ENCODE results near the gene PSMD4.
"Not testable (repeated sequence)": the region's sequence is repeated elsewhere in the genome, so short reads cannot be mapped to it uniquely, and the experiment has no call there.

The PSMD4 gene

GRCh38 chr1:151254217-151255213 is at the start of gene PSMD4:
PSMD4 (plus strand) TSS chr1:151254734; CDS start chr1:151254783, 49 bp downstream.
- H3K27me3 Mint-ChIP-seq: peaks cover 2% of the 10 kb centered on the region

GRCh38 chr1:151205381-151205965 is 49.1 kb upstream of the PSMD4 start:
- not testable (repeated sequence) for ATAC-seq, DNase-seq, H3K27ac Mint-ChIP-seq, H3K4me3 Mint-ChIP-seq, H3K27me3 Mint-ChIP-seq, H3K9me3 Mint-ChIP-seq
- peaks cover 32% of the 10 kb centered on the region for H3K36me3 Mint-ChIP-seq (ENCODE audit: low read depth)
- H3K4me1 Mint-ChIP-seq: peaks cover 24% of the 10 kb centered on the region

More at GRCh38 chr1:151254217-151255213, at the start of gene PSMD4:
- Mint-ChIP-seq H3K4me3 (peak within 1 kb of the TSS; percentile 91), H3K4me1 (peaks cover 29% of the 10 kb centered on the region), H3K9me3 (no peaks in the 10 kb centered on the region), H3K27ac (peak within 1 kb of the TSS; percentile 99), H3K36me3 (ENCODE audit: low read depth) (peaks cover 28% of the 10 kb centered on the region)
- peak; percentile 98 for ATAC-seq
- peak; percentile 91 for DNase-seq

- no peak overlapping the region for H3K27ac Mint-ChIP-seq
- no peaks in the 10 kb centered on the region for H3K9me3 Mint-ChIP-seq
- peaks cover 21% of the 10 kb centered on the region for H3K4me1 Mint-ChIP-seq
- no peak overlapping the region for H3K4me3 Mint-ChIP-seq
- DNase-seq: no peak
- no peak for ATAC-seq
- peaks cover 31% of the 10 kb centered on the region for H3K36me3 Mint-ChIP-seq (ENCODE audit: low read depth)
- H3K27me3 Mint-ChIP-seq: no peaks in the 10 kb centered on the region
These were observed 43.7 kb upstream of the PSMD4 start for GRCh38 chr1:151210830-151211229.

- Mint-ChIP-seq H3K36me3 (ENCODE audit: low read depth) (peaks cover 26% of the 10 kb centered on the region), H3K4me3 (no peak overlapping the region)
These were observed 42.4 kb upstream of the PSMD4 start for GRCh38 chr1:151211972-151212705.

GRCh38 chr1:151213560-151213959 is 41.0 kb upstream of the PSMD4 start:
- H3K27me3 Mint-ChIP-seq: no peaks in the 10 kb centered on the region
- peaks cover 27% of the 10 kb centered on the region for H3K4me1 Mint-ChIP-seq
- no peak overlapping the region for H3K4me3 Mint-ChIP-seq
- H3K9me3 Mint-ChIP-seq: no peaks in the 10 kb centered on the region
- no peak overlapping the region for H3K27ac Mint-ChIP-seq
- ATAC-seq: no peak
- peaks cover 24% of the 10 kb centered on the region for H3K36me3 Mint-ChIP-seq (ENCODE audit: low read depth)
- DNase-seq: no peak

More at GRCh38 chr1:151211972-151212705, 42.4 kb upstream of the PSMD4 start:
- H3K27ac Mint-ChIP-seq: peak overlapping the region; percentile 76
- H3K27me3 Mint-ChIP-seq: no peaks in the 10 kb centered on the region
- H3K9me3 Mint-ChIP-seq: no peaks in the 10 kb centered on the region
- H3K4me1 Mint-ChIP-seq: peaks cover 25% of the 10 kb centered on the region
- DNase-seq: no peak
- peak; percentile 20 for ATAC-seq

GRCh38 chr1:151221616-151222015 is 32.9 kb upstream of the PSMD4 start:
- Mint-ChIP-seq H3K27me3 (no peaks in the 10 kb centered on the region), H3K36me3 (ENCODE audit: low read depth) (peaks cover 22% of the 10 kb centered on the region), H3K27ac (no peak overlapping the region), H3K9me3 (no peaks in the 10 kb centered on the region), H3K4me3 (no peak overlapping the region), H3K4me1 (peaks cover 6% of the 10 kb centered on the region)
- DNase-seq (no peak), ATAC-seq (no peak)

- Mint-ChIP-seq H3K27me3 (no peaks in the 10 kb centered on the region), H3K4me3 (no peak overlapping the region), H3K36me3 (ENCODE audit: low read depth) (peaks cover 25% of the 10 kb centered on the region), H3K4me1 (peaks cover 6% of the 10 kb centered on the region), H3K9me3 (no peaks in the 10 kb centered on the region), H3K27ac (no peak overlapping the region)
- DNase-seq (no peak), ATAC-seq (no peak)
These were observed 32.4 kb upstream of the PSMD4 start for GRCh38 chr1:151222130-151222529.

- H3K27ac Mint-ChIP-seq: peak overlapping the region; percentile 31
- peaks cover 56% of the 10 kb centered on the region for H3K36me3 Mint-ChIP-seq (ENCODE audit: low read depth)
- no peaks in the 10 kb centered on the region for H3K9me3 Mint-ChIP-seq
- peaks cover 2% of the 10 kb centered on the region for H3K4me1 Mint-ChIP-seq
- no peak overlapping the region for H3K4me3 Mint-ChIP-seq
- ATAC-seq (no peak), DNase-seq (no peak)
- H3K27me3 Mint-ChIP-seq: no peaks in the 10 kb centered on the region
These were observed 19.3 kb upstream of the PSMD4 start for GRCh38 chr1:151235235-151235634.

- no peaks in the 10 kb centered on the region for H3K27me3 Mint-ChIP-seq
- H3K4me1 Mint-ChIP-seq: peaks cover 2% of the 10 kb centered on the region
- H3K27ac Mint-ChIP-seq: peak overlapping the region; percentile 4
- no peak overlapping the region for H3K4me3 Mint-ChIP-seq
- no peak for DNase-seq
- H3K9me3 Mint-ChIP-seq: no peaks in the 10 kb centered on the region
- ATAC-seq: no peak
- peaks cover 55% of the 10 kb centered on the region for H3K36me3 Mint-ChIP-seq (ENCODE audit: low read depth)
These were observed 16.7 kb upstream of the PSMD4 start for GRCh38 chr1:151237678-151238466.

GRCh38 chr1:151238467-151238739 is 16.1 kb upstream of the PSMD4 start:
- Mint-ChIP-seq H3K4me3 (no peak overlapping the region), H3K36me3 (ENCODE audit: low read depth) (peaks cover 59% of the 10 kb centered on the region), H3K4me1 (peaks cover 2% of the 10 kb centered on the region), H3K9me3 (no peaks in the 10 kb centered on the region), H3K27me3 (no peaks in the 10 kb centered on the region), H3K27ac (no peak overlapping the region)
- no peak for ATAC-seq
- DNase-seq: no peak

- Mint-ChIP-seq H3K9me3 (no peaks in the 10 kb centered on the region), H3K4me3 (no peak overlapping the region), H3K27me3 (no peaks in the 10 kb centered on the region), H3K27ac (no peak overlapping the region), H3K36me3 (ENCODE audit: low read depth) (peaks cover 60% of the 10 kb centered on the region), H3K4me1 (peaks cover 2% of the 10 kb centered on the region)
- ATAC-seq: no peak
- no peak for DNase-seq
These were observed 12.1 kb upstream of the PSMD4 start for GRCh38 chr1:151242442-151242841.

GRCh38 chr1:151243683-151244216 is 10.8 kb upstream of the PSMD4 start:
- Mint-ChIP-seq H3K4me1 (no peaks in the 10 kb centered on the region), H3K27ac (no peak overlapping the region), H3K36me3 (ENCODE audit: low read depth) (peaks cover 61% of the 10 kb centered on the region), H3K27me3 (no peaks in the 10 kb centered on the region), H3K4me3 (no peak overlapping the region), H3K9me3 (no peaks in the 10 kb centered on the region)
- no peak for DNase-seq
- no peak for ATAC-seq

- no peaks in the 10 kb centered on the region for H3K4me1 Mint-ChIP-seq
- DNase-seq (no peak), ATAC-seq (no peak)
- peaks cover 55% of the 10 kb centered on the region for H3K36me3 Mint-ChIP-seq (ENCODE audit: low read depth)
- H3K27ac Mint-ChIP-seq: no peak overlapping the region
- no peak overlapping the region for H3K4me3 Mint-ChIP-seq
- no peaks in the 10 kb centered on the region for H3K9me3 Mint-ChIP-seq
- no peaks in the 10 kb centered on the region for H3K27me3 Mint-ChIP-seq
These were observed 7.7 kb upstream of the PSMD4 start for GRCh38 chr1:151246786-151247185.
